Hepatocyte (in vitro differentiated cells): ENCODE results near the gene TMEM200B. TPM values are rescaled to one million over a fixed set of nuclear protein-coding genes. Genes with fewer than 3 reads are reported as not detected.

Source experiments
- DNase-seq: peaks from one replicate; pipeline ENCODE4 v3.0.0-alpha.2; 2016; ENCODE audit warnings: low spot score
- H2AFZ ChIP-seq: fragments of 200-600 bp; sonication (generic); 2 replicates; pipeline ENCODE4 v1.6.0; 2016; ENCODE audit warnings: antibody characterized with exemption, mild to moderate bottlenecking
- H3K27ac ChIP-seq: fragments of 200-600 bp; sonication (generic); 2 replicates; pipeline ENCODE4 v1.5.1; 2016; ENCODE audit warnings: mild to moderate bottlenecking
- H3K27me3 ChIP-seq: fragments of 200-600 bp; sonication (generic); 2 replicates; pipeline ENCODE4 v1.6.1; 2016
- H3K36me3 ChIP-seq: fragments of 200-600 bp; sonication (generic); replicated peaks from 2 replicates; pipeline ENCODE4 v1.5.1; 2016; ENCODE audit warnings: low read depth; ENCODE audit not compliant: insufficient read depth
- H3K4me1 ChIP-seq: fragments of 200-600 bp; sonication (generic); 2 replicates; pipeline ENCODE4 v1.5.1; 2016; ENCODE audit warnings: mild to moderate bottlenecking, moderate library complexity; ENCODE audit not compliant: insufficient read depth
- H3K4me2 ChIP-seq: fragments of 200-600 bp; sonication (generic); 2 replicates; pipeline ENCODE4 v1.6.0; 2016
- H3K4me3 ChIP-seq: fragments of 200-600 bp; sonication (generic); 2 replicates; pipeline ENCODE4 v1.5.1; 2016; ENCODE audit warnings: mild to moderate bottlenecking
- H3K79me2 ChIP-seq: fragments of 200-600 bp; sonication (generic); 2 replicates; pipeline ENCODE4 v1.6.0; 2017; ENCODE audit warnings: mild to moderate bottlenecking
- H3K9me2 ChIP-seq: fragments of 200-600 bp; sonication (generic); replicated peaks from 2 replicates; pipeline ENCODE4 v1.6.0; 2017; ENCODE audit warnings: mild to moderate bottlenecking; ENCODE audit not compliant: insufficient read depth
- H3K9me3 ChIP-seq: fragments of 200-600 bp; sonication (generic); 2 replicates; pipeline ENCODE4 v1.5.1; 2016; ENCODE audit warnings: low read depth, mild to moderate bottlenecking
- H4K20me1 ChIP-seq: fragments of 200-600 bp; sonication (generic); 2 replicates; pipeline ENCODE4 v1.6.0; 2016; ENCODE audit warnings: mild to moderate bottlenecking; ENCODE audit not compliant: insufficient read depth, poor library complexity, severe bottlenecking
- EZH2 ChIP-seq: fragments of 200-600 bp; sonication (generic); IDR thresholded peaks from 2 replicates; pipeline ENCODE4 v1.6.1; 2016; ENCODE audit warnings: antibody characterized with exemption, mild to moderate bottlenecking, borderline replicate concordance
- EZH2phosphoT487 ChIP-seq: fragments of 200-600 bp; sonication (generic); IDR thresholded peaks from one replicate; pipeline ENCODE4 v1.6.1; 2018; ENCODE audit warnings: antibody characterized with exemption, mild to moderate bottlenecking, low read depth, moderate library complexity; ENCODE audit not compliant: unreplicated experiment, severe bottlenecking
- WGBS: methylation state at CpG from one replicate; pipeline ENCODE4 v1.1.6; 2016; ENCODE audit warnings: low lambda C conversion rate; ENCODE audit errors: missing lambda C conversion rate; 5-methylcytosine and 5-hydroxymethylcytosine counted together
- polyA plus RNA-seq: library from polyadenylated mRNA; unstranded; fragments of >200 nt; fragmentation: Nextera tagmentation; extraction: Ambion mirVana; gene quantifications from 2 replicates; pipeline ENCODE4 v1.2.1, GENCODE V29; 2016
- total RNA-seq: library from RNA; depleted of rRNA; stranded (reverse); fragments of >200 nt; gene quantifications from 2 replicates; pipeline ENCODE4 v1.2.3, GENCODE V29; 2014
- TF ChIP-seq, protein P1 (sequence below): fragments of 200-600 bp; sonication (generic); IDR thresholded peaks from 2 replicates; pipeline ENCODE4 v1.5.1; 2016; ENCODE audit warnings: antibody characterized with exemption, mild to moderate bottlenecking; ENCODE audit not compliant: poor library complexity

Gene TMEM200B
- total and polyA plus RNA-seq, 2 experiments from 2014 or later, result 10.7 to 11.0 TPM

DNA sequence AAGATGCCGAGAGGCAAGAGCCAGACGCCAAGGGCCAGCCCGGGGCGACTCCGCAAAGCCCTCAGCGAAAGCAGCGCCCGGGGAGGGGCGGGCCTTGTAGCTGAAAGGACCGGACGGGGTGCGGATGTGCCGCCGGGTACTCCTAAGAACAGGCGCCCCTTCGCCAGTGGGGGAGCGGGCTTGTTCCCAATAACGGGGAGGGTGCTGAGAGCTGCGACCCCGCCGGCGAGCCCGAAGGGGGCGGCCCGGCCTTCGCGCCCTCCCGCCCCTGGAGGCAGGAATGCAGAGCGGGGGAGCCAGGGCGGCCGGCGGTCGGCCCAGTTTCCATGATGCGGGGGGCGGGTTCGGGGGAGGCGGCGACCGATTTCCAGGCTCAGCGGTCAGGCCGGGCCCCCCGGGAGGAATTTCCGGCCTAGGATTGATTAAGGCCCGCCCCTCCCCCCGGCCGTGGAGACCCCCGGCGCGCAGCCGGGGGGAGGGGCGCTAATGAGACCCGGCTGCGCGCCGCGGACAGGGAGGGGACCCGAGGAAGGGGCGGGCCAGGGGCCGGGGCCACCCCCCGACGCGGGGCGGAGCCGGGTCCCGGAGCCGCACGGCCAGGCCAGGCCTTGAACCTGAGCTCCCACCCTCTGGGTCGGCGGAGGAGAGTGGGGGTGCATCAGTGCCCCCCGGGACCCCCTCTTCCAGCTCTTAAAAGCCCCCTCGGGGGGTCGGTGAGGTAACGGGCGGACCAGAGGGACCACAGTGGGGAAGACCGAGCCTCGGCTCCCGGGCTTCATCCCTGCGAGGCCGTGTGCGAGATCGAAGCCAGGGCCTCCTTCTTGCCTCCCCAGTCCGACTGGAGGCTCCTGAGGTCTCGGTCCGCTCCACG lies 898 bp upstream of the TMEM200B start:
- Histone ChIP-seq H3K9me2 (no peaks in the 10 kb centered on the region), H3K4me2 (peak overlapping the region; percentile 95), H3K27me3 (peaks cover 13% of the 10 kb centered on the region), H3K79me2 (peaks cover 14% of the 10 kb centered on the region), H3K4me3 (peak overlapping the region; percentile 66), H4K20me1 (peaks cover 4% of the 10 kb centered on the region), H3K36me3 (no peaks in the 10 kb centered on the region), H2AFZ (peak overlapping the region; percentile 83), H3K9me3 (no peaks in the 10 kb centered on the region), H3K27ac (peak overlapping the region; percentile 98), H3K4me1 (peaks cover 20% of the 10 kb centered on the region)
- TF ChIP-seq, protein P1, sequence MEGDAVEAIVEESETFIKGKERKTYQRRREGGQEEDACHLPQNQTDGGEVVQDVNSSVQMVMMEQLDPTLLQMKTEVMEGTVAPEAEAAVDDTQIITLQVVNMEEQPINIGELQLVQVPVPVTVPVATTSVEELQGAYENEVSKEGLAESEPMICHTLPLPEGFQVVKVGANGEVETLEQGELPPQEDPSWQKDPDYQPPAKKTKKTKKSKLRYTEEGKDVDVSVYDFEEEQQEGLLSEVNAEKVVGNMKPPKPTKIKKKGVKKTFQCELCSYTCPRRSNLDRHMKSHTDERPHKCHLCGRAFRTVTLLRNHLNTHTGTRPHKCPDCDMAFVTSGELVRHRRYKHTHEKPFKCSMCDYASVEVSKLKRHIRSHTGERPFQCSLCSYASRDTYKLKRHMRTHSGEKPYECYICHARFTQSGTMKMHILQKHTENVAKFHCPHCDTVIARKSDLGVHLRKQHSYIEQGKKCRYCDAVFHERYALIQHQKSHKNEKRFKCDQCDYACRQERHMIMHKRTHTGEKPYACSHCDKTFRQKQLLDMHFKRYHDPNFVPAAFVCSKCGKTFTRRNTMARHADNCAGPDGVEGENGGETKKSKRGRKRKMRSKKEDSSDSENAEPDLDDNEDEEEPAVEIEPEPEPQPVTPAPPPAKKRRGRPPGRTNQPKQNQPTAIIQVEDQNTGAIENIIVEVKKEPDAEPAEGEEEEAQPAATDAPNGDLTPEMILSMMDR, result peak; percentile 70
- no peak for TF ChIP-seq EZH2
- peak; percentile 92 for DNase-seq
- WGBS, result 3% methylated on average over 11 of the region's 85 CpGs

DNA sequence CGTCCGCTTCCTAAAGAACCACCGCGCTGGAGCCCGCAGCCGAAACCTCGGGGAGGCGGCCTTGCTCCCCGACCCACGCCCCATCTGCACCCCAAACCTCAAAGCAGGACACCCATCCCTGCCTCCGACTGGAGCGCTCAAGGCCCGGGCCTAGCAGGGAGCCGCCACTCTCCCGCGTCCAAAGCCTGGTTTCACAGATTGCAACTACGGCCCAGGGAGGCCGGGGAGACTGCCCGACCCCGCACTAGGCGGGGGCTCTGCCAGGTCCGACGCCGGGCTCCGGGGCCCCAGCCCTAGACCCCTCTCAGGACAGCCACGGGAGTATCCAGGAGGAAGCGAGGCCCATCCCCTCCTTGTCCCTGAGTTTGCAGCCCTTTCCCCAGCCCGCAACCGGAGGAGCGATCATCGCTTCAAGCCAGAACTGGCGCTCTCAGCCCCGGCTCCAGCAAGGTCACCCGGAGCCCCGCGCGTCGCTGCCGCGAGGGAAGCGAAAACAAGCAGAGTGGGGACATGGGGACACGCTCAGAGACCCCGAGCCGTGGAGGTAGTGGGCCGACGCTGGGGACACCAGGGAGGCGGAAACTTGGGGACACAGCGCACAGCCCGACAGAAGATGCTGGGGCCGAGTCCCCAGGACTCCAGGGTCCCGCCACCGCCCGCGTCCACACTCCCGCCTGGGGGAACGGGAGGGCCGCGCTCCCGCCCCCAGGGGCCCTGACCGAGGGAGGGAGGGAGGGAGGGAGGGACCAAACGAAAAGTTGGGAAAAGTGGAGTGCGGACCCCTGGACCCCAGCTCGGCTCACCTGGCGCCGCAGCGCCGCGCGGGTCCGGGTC lies 433 bp downstream of the TMEM200B start:
- Histone ChIP-seq H2AFZ (peak overlapping the region; percentile 82), H3K27ac (peak overlapping the region; percentile 98), H3K4me3 (peak overlapping the region; percentile 66), H3K9me3 (no peaks in the 10 kb centered on the region), H3K4me2 (peak overlapping the region; percentile 95), H3K4me1 (peaks cover 20% of the 10 kb centered on the region), H4K20me1 (peaks cover 4% of the 10 kb centered on the region), H3K79me2 (peaks cover 14% of the 10 kb centered on the region), H3K27me3 (peaks cover 13% of the 10 kb centered on the region), H3K36me3 (no peaks in the 10 kb centered on the region), H3K9me2 (no peaks in the 10 kb centered on the region)
- 10% methylated on average over 45 of the region's 70 CpGs for WGBS
- peak; percentile 49 for DNase-seq
- TF ChIP-seq EZH2phosphoT487 (no peak), EZH2 (no peak)
- TF ChIP-seq, protein P1, result no peak

DNA sequence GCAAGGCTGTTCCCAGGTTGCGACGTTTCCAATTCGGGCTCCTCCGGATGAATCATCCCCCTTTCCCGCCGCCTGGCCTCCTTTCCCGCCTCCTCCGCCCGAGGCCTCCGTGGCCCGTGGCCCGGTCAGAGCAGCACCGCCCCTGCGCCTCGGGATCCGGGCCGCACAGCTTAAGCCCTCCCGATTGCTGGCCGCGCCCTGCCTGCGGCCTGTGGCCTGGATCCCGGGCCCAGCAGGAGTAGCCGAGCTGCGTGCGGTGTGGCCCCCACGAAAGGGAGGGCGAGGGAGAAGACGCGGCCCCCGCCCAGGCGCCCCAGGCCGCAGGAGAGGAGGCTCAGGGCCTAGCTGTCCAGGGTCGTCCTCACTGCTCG lies 1.0 kb downstream of the TMEM200B start:
- no peaks in the 10 kb centered on the region for H3K36me3 ChIP-seq
- peak; percentile 74 for DNase-seq
- peaks cover 14% of the 10 kb centered on the region for H3K79me2 ChIP-seq
- H3K27me3 ChIP-seq, result peaks cover 13% of the 10 kb centered on the region
- H3K27ac ChIP-seq, result peak overlapping the region; percentile 98
- H4K20me1 ChIP-seq, result peaks cover 4% of the 10 kb centered on the region
- TF ChIP-seq, protein P1, result no peak
- TF ChIP-seq EZH2, result no peak
- no peak for TF ChIP-seq EZH2phosphoT487
- peak overlapping the region; percentile 82 for H2AFZ ChIP-seq
- H3K9me2 ChIP-seq, result no peaks in the 10 kb centered on the region
- H3K4me1 ChIP-seq, result peaks cover 20% of the 10 kb centered on the region
- peak overlapping the region; percentile 95 for H3K4me2 ChIP-seq
- WGBS, result 5% methylated on average over 32 of the region's 34 CpGs
- H3K9me3 ChIP-seq, result no peaks in the 10 kb centered on the region
- H3K4me3 ChIP-seq, result peak overlapping the region; percentile 66
